ENCODE measurements around the gene GOLGA8K.
"Not testable (repeated sequence)": the region's sequence is repeated elsewhere in the genome, so short reads cannot be mapped to it uniquely, and the experiment has no call there.

Gene GOLGA8K

DNA sequence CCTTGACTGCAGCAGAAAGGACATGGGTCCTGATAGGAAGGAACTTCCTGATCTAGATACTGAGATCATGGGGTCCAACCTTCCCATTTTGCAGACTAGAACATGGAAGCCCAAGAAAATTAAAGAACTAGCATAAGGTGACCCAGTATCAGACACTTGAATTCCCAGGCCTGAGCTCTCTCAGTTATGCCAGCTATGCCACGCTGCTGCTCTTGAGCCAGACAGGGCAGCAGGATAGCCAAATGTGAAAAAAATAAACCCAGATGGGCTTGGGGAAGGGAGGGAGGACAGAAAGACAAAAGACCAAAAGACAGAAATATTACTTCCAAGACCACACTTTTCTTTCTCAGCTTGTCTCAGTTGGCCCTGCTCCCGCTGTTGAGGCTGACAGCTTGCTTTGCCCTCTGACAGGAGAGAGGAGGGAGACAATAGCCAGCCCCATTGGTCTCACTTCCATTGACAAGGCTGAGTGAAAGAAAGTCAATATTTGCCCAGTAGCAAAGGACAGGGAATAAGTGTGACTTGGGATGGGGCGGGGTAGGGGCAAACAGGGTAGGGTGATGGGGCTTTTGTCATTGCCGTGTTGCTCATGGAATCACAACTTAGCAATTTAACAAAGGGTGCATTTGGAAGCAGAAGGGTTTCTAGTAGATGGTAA lies 52.4 kb downstream of the GOLGA8K start:
- DNase-seq, result not testable (repeated sequence)

DNA sequence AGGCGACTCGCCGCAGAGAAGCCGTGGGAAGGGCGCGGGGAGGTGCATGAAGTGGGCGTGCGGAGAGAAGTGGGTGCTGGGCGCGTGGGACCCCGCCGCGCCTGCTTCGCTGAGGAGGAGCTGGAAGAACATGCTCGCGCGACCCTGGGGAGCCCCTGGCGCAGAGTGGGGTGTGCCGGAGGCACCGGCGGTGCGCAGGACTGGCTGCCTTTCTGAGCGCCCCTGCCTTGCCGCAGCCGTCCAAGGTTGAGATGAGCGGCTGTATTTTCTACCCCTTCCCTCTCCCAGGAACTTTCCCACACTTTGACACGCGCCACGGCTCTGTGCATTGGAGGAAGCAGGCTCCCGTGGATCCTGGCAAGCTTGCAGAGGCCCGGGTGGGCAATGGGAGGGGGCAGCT lies 56.1 kb downstream of the GOLGA8K start:
- DNase-seq, result not testable (repeated sequence)

DNA sequence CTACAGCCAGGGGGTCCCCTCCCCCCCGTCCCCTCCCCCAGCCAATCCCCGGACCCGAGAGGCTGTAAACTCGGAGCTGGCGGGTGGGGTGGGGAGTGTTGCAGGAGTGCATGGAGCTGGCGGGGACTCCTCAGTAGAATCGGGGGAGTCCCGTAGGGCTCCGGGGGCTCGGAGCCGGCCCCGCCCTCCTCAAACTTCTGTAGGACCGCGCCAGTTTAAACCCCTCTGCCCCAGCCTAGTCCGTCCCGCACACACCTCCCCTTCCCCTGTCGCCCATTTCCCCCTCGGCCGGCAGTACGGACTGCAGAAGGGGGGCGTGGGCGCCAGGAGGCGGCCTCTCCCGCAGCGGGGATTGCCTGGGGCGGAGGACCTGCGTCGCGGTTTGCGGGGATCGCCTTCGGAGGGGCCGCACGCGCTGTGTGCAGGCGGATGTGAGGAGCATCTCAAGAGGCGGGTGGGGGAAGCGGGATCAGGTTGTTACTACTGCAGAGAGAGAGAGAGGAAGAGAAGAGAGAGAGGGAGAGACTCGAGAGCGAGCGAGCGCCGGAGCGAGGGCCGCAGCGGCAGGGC lies 57.0 kb downstream of the GOLGA8K start:
- not testable (repeated sequence) for DNase-seq

DNA sequence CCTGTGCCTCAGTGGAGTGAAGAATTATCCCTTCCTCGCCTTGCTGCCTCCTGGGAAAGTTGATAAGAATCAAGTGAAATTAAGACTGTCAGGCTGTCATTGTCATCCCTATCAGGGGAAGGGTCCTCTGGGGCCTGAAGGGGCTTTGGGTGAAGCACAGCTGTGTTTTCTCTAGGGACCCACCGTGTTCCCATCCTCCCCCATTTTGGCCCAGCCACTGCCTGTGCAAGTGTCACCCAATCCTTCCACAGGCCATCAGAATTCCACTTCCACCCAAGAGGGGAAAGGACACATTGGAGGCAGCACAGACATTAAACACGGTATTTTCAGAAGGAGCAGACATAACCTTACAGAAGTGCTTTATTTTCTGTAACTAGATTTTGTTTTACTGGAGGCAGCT lies 59.2 kb downstream of the GOLGA8K start:
- not testable (repeated sequence) for DNase-seq

Measured in CD4-positive, alpha-beta T cell treated with Interleukin-21 for 1 hour (primary cell).